Suprapubic skin (tissue), 4 donors: ENCODE data around the gene SLC27A5.

Experiments
- EP300 ChIP-seq: sonication (generic); formaldehyde crosslinking; IDR thresholded peaks from one replicate; pipeline ENCODE4 v1.6.1; 2017; ENCODE audit warnings: antibody characterized with exemption
- POLR2AphosphoS5 ChIP-seq, 3 donors: sonication (generic); formaldehyde crosslinking; IDR thresholded peaks; one replicate each; pipeline ENCODE4 v1.6.1; 2017; ENCODE audit warnings: antibody characterized with exemption in 3 of 3
- TF ChIP-seq, protein P1 (sequence below), 2 donors: fragments of 200-600 bp in 1 of 2; fragments of 450-650 bp in 1 of 2; sonication (generic) in 1 of 2; IDR thresholded peaks; one replicate each; pipeline ENCODE4 v1.5.1; 2016 to 2019; ENCODE audit warnings: antibody characterized with exemption in 2 of 2, mild to moderate bottlenecking in 1 of 2, moderate library complexity in 1 of 2

DNA sequence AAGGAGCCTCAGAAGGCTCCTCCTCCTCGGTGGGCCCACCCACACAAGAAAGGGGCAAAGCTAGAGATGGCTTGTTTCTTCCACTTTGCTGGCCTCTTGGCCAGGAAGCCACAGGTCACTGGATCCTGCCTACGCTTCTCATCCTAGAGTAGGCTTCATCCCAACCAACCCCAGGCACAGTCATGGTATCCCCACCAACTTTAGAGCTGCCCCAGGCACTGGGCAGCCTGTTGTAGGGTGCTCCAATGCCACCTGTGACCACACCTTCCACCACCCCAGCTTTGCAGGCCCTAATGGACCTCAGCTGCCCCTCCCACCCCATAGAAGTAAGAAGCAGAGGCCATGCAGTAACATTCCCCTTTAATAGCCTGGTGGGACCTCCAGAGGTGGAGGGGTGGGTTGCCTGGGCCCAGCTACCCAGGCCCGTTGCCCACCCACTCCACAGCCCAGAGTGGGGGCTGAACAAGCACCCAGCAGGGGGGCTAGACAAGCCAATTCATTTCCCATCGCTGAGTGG is 43.6 kb upstream of the SLC27A5 start:
- TF ChIP-seq, protein P1, sequence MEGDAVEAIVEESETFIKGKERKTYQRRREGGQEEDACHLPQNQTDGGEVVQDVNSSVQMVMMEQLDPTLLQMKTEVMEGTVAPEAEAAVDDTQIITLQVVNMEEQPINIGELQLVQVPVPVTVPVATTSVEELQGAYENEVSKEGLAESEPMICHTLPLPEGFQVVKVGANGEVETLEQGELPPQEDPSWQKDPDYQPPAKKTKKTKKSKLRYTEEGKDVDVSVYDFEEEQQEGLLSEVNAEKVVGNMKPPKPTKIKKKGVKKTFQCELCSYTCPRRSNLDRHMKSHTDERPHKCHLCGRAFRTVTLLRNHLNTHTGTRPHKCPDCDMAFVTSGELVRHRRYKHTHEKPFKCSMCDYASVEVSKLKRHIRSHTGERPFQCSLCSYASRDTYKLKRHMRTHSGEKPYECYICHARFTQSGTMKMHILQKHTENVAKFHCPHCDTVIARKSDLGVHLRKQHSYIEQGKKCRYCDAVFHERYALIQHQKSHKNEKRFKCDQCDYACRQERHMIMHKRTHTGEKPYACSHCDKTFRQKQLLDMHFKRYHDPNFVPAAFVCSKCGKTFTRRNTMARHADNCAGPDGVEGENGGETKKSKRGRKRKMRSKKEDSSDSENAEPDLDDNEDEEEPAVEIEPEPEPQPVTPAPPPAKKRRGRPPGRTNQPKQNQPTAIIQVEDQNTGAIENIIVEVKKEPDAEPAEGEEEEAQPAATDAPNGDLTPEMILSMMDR (IDR thresholded peaks at IDR 0.05) = no peak
- no peak for TF ChIP-seq EP300
- TF ChIP-seq POLR2AphosphoS5 (IDR thresholded peaks at IDR 0.05) = no peak
